ENCODE data around the gene MED6. TPM values are rescaled to one million over a fixed set of nuclear protein-coding genes. Genes with fewer than 3 reads are reported as not detected.

MED6 gene
- total RNA-seq, 4 donors from 2014 or later = 18.2 to 47.9 (median 32.2) TPM

- H3K4me3 ChIP-seq = no peak overlapping the region
- H3K4me1 ChIP-seq = no peaks in the 10 kb centered on the region
- peaks cover 0 to 10% (median 0%) of the 10 kb centered on the region in 3 donors for H3K9me3 ChIP-seq
- H3K27me3 ChIP-seq = no peaks in the 10 kb centered on the region
- TF ChIP-seq POLR2A (IDR thresholded peaks at IDR 0.05) = no peak
- no peak for TF ChIP-seq POLR2AphosphoS5 (IDR thresholded peaks at IDR 0.05)
- TF ChIP-seq, protein P1, sequence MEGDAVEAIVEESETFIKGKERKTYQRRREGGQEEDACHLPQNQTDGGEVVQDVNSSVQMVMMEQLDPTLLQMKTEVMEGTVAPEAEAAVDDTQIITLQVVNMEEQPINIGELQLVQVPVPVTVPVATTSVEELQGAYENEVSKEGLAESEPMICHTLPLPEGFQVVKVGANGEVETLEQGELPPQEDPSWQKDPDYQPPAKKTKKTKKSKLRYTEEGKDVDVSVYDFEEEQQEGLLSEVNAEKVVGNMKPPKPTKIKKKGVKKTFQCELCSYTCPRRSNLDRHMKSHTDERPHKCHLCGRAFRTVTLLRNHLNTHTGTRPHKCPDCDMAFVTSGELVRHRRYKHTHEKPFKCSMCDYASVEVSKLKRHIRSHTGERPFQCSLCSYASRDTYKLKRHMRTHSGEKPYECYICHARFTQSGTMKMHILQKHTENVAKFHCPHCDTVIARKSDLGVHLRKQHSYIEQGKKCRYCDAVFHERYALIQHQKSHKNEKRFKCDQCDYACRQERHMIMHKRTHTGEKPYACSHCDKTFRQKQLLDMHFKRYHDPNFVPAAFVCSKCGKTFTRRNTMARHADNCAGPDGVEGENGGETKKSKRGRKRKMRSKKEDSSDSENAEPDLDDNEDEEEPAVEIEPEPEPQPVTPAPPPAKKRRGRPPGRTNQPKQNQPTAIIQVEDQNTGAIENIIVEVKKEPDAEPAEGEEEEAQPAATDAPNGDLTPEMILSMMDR (IDR thresholded peaks at IDR 0.05) = no peak
- no peak for TF ChIP-seq EP300 (IDR thresholded peaks at IDR 0.05)
- ATAC-seq = no peak
- 62 to 80% methylated on average over 3 to 5 of the region's 5 CpGs for WGBS, 2 donors (ENCODE audit: low coverage in 1 of 2)
- no peak overlapping the region for H3K27ac ChIP-seq
- peaks cover 0 to 21% of the 10 kb centered on the region in 2 donors for H3K36me3 ChIP-seq
Observed at GRCh38 chr14:70538087-70538486, 62.4 kb downstream of the MED6 start.

DNA sequence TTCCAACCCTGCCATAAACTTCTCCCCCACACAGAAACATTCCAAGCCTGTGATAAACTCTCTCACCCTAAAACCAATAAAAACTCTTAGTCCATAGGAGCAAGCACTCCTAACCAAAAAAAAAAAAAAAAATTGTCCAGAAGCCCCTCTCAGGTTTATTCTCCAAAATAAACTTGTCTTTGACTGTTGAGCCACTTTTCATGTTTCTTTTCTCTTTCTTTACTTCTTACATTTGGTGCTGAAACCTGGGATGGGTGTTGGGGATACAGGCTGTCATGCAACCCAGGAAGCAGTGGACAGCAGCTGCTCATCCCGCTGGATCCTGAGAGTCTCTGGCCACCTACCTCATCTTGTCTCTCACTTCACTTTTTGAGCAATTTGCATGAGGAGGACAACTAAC is 63.6 kb downstream of the MED6 start:
- H3K9me3 ChIP-seq = peaks cover 0 to 22% (median 2%) of the 10 kb centered on the region in 3 donors
- H3K36me3 ChIP-seq = peaks cover 0 to 31% of the 10 kb centered on the region in 2 donors
- no peak overlapping the region for H3K4me3 ChIP-seq
- no peaks in the 10 kb centered on the region for H3K27me3 ChIP-seq
- ATAC-seq = no peak
- no peaks in the 10 kb centered on the region for H3K4me1 ChIP-seq
- H3K27ac ChIP-seq = no peak overlapping the region
- 25% methylated on average over 1 of the region's 1 CpG; no CpG with 5 or more reads in 1 of the 2 donors for WGBS, 2 donors (ENCODE audit: low coverage in 1 of 2)
- TF ChIP-seq, protein P1 (IDR thresholded peaks at IDR 0.05) = no peak
- TF ChIP-seq POLR2A (IDR thresholded peaks at IDR 0.05) = no peak

DNA sequence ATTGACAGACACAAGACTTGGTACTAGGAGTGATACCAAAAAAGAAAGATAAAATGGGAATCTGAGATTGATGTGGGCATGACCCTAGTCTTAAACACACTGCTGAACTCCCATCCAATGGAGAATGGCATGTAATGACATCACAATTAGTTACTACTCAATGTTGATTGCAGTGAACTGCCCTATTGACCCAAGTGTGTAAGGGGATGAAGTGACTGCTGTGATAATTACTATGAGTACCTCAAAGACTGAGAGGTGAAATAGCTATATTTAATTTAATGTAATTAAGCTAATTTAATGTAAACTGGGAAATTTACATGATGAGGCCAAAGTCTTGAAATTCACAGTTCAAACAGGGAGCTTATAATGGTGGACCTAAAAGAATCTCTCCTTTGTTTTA is 65.6 kb downstream of the MED6 start, which contains the start of gene ADAM20:
Gene ADAM20, minus strand, starts transcription at position 101 of the 400 bp plus-strand sequence. CDS start 10,247 bp downstream, outside the sequence.
- H3K4me3 ChIP-seq = no peak within 1 kb of the TSS
- H3K9me3 ChIP-seq = peaks cover 0 to 23% (median 2%) of the 10 kb centered on the region in 3 donors
- H3K36me3 ChIP-seq = peaks cover 0 to 31% of the 10 kb centered on the region in 2 donors
- no peaks in the 10 kb centered on the region for H3K27me3 ChIP-seq
- no peaks in the 10 kb centered on the region for H3K4me1 ChIP-seq
- no peak within 1 kb of the TSS for H3K27ac ChIP-seq
- ATAC-seq = no peak
- TF ChIP-seq POLR2AphosphoS5 (IDR thresholded peaks at IDR 0.05) (no peak), EP300 (IDR thresholded peaks at IDR 0.05) (no peak), POLR2A (IDR thresholded peaks at IDR 0.05) (no peak)
- TF ChIP-seq, protein P1 (IDR thresholded peaks at IDR 0.05) = no peak

Small RNAs within 50 kb of the gene (small RNA-seq; reads per million reads assigned to genes)
- gene RN7SL77P = 0 reads per million in 4 donors

Other genes with a start within 250 kb of the MED6 start
- 10 to 100 TPM in 3 of 4 donors, 1 to 10 TPM in 1; 9.7 to 19.4 (median 15.6) TPM for gene COX16, start 241.0 kb downstream of the MED6 start, total RNA-seq
- gene SYNJ2BP, start 183.6 kb downstream of the MED6 start, total RNA-seq = 10 to 100 TPM; 26.9 to 49.7 (median 46.1) TPM
- under 1 TPM in 2 of 4 donors, not detected in 2; 0.12 to 0.13 TPM for gene ADAM21, start 148.5 kb downstream of the MED6 start, total RNA-seq
- 1 to 10 TPM in 2 of 4 donors, under 1 TPM in 1, not detected in 1; 0.73 to 5.8 (median 1.6) TPM for gene ADAM20, start 65.7 kb downstream of the MED6 start, total RNA-seq
- 1 to 10 TPM in 2 of 4 donors, under 1 TPM in 2; 0.40 to 7.3 (median 1.6) TPM for gene TTC9, start 41.3 kb upstream of the MED6 start, total RNA-seq
- 1 to 10 TPM in 2 of 4 donors, under 1 TPM in 2; 0.62 to 2.4 (median 0.97) TPM for gene MAP3K9, start 208.9 kb upstream of the MED6 start, total RNA-seq

Data from gastroesophageal sphincter (tissue), 4 donors.